Thymus (tissue), 11 donors: ENCODE data around the gene PCDHA8. TPM values are rescaled to one million over a fixed set of nuclear protein-coding genes. Genes with fewer than 3 reads are reported as not detected.
"Not testable (repeated sequence)": the region's sequence is repeated elsewhere in the genome, so short reads cannot be mapped to it uniquely, and the experiment has no call there.

Source experiments
- DNase-seq, 9 donors: peaks; one replicate each; pipeline ENCODE4 v3.0.0-alpha.2; 2013; ENCODE audit warnings: low spot score in 9 of 9, low read depth in 6 of 9, missing footprints in 1 of 9
- H3K27ac ChIP-seq, 2 donors: one replicate each; pipeline ENCODE4 v1.5.1; 2013; ENCODE audit warnings: control low read depth in 1 of 2, low read depth in 1 of 2, low read length in 1 of 2, mild to moderate bottlenecking in 1 of 2, moderate library complexity in 1 of 2
- H3K27me3 ChIP-seq, 2 donors: one replicate each; pipeline ENCODE4 v1.5.1; 2013; ENCODE audit warnings: low read length in 1 of 2; ENCODE audit not compliant: control insufficient read depth in 2 of 2, insufficient read depth in 1 of 2
- H3K36me3 ChIP-seq, 2 donors: one replicate each; pipeline ENCODE4 v1.5.1; 2013; ENCODE audit warnings: low read length in 1 of 2, mild to moderate bottlenecking in 1 of 2, moderate library complexity in 1 of 2; ENCODE audit not compliant: control insufficient read depth in 2 of 2, insufficient read depth in 2 of 2
- H3K4me1 ChIP-seq, 2 donors: one replicate each; pipeline ENCODE4 v1.5.1; 2013; ENCODE audit warnings: low read length in 2 of 2; ENCODE audit not compliant: control insufficient read depth in 2 of 2, insufficient read depth in 2 of 2
- H3K4me3 ChIP-seq, 2 donors: one replicate each; pipeline ENCODE4 v1.5.1; 2013; ENCODE audit warnings: low read length in 2 of 2, control low read depth in 1 of 2, mild to moderate bottlenecking in 1 of 2
- H3K9me3 ChIP-seq, 2 donors: one replicate each; pipeline ENCODE4 v1.5.1; 2013; ENCODE audit warnings: low read length in 1 of 2, mild to moderate bottlenecking in 1 of 2; ENCODE audit not compliant: control insufficient read depth in 2 of 2, insufficient read depth in 1 of 2
- WGBS: extraction: QIAGEN DNeasy Blood & Tissue Kit; methylation state at CpG from one replicate; pipeline ENCODE4 v1.1.7; 2013; 5-methylcytosine and 5-hydroxymethylcytosine counted together
- polyA plus RNA-seq: library from polyadenylated mRNA; stranded (reverse); fragments of 200-250 nt; gene quantifications from one replicate; pipeline ENCODE4 v1.2.3, GENCODE V29; 2013
- total RNA-seq: library from RNA; stranded (reverse); fragments of 120-200 nt; gene quantifications from one replicate; pipeline ENCODE4 v1.2.4, GENCODE V29; 2013
- donor health status: healthy.

Gene PCDHA8
- total and polyA plus RNA-seq, 2 donors: 0.02 TPM; not detected in 1

DNA sequence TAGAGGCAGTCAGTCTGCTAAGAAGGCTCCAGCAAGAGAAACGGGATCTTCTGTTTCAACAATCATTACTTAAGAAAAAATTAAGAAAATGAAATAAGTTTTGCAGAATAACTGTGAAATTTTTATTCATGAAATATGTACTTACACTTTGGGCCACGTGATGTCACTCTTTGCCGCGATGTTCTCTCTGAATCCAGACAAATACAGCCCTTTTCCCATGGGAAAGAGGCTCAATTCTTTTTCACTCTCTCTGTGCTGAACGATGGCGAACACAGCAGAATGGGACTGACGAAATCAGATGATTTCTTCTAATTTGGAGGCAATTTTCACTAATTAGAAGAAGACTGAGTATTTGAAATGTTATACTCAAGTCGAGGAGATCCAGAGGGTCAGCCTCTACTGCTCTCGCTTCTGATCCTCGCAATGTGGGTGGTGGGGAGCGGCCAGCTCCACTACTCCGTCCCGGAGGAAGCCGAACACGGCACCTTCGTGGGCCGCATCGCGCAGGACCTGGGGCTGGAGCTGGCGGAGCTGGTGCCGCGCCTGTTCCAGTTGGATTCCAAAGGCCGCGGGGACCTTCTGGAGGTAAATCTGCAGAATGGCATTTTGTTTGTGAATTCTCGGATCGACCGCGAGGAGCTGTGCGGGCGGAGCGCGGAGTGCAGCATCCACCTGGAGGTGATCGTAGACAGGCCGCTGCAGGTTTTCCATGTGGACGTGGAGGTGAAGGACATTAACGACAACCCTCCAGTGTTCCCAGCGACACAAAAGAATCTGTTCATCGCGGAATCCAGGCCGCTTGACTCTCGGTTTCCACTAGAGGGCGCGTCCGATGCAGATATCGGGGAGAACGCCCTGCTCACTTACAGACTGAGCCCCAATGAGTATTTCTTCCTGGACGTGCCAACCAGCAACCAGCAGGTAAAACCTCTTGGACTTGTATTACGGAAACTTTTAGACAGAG lies 7.4 kb downstream of the PCDHA8 start, which contains the start of gene PCDHA9:
Gene PCDHA9, plus strand, starts transcription at position 244 of the 964 bp plus-strand sequence. Its CDS starts 114 bp downstream, at position 358.
- peaks cover 3 to 19% of the 10 kb centered on the region in 2 donors for H3K9me3 ChIP-seq
- not testable (repeated sequence) for H3K36me3 ChIP-seq, H3K4me3 ChIP-seq, H3K4me1 ChIP-seq, H3K27me3 ChIP-seq, DNase-seq, H3K27ac ChIP-seq
- WGBS: 29% methylated on average over 46 of the region's 48 CpGs

DNA sequence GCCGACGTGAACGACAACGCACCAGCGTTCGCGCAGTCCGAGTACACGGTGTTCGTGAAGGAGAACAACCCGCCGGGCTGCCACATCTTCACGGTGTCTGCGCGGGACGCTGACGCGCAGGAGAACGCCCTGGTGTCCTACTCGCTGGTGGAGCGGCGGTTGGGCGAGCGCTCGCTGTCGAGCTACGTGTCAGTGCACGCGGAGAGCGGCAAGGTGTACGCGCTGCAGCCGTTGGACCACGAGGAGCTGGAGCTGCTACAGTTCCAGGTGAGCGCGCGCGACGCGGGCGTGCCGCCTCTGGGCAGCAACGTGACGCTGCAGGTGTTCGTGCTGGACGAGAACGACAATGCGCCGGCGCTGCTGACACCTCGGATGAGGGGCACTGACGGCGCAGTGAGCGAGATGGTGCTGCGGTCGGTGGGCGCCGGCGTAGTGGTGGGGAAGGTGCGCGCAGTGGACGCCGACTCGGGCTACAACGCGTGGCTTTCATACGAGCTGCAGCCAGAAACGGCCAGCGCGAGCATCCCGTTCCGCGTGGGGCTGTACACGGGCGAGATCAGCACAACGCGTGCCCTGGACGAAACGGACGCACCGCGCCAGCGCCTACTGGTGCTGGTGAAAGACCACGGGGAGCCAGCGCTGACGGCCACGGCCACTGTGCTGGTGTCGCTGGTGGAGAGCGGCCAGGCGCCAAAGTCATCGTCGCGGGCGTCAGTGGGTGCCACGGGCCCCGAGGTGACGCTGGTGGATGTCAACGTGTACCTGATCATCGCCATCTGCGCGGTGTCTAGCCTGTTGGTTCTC lies 9.0 kb downstream of the PCDHA8 start:
- H3K36me3 ChIP-seq, H3K27me3 ChIP-seq, H3K4me1 ChIP-seq, H3K27ac ChIP-seq, DNase-seq, H3K4me3 ChIP-seq: not testable (repeated sequence)
- WGBS: 60% methylated on average over 101 of the region's 101 CpGs
- H3K9me3 ChIP-seq: peaks cover 3 to 18% of the 10 kb centered on the region in 2 donors

DNA sequence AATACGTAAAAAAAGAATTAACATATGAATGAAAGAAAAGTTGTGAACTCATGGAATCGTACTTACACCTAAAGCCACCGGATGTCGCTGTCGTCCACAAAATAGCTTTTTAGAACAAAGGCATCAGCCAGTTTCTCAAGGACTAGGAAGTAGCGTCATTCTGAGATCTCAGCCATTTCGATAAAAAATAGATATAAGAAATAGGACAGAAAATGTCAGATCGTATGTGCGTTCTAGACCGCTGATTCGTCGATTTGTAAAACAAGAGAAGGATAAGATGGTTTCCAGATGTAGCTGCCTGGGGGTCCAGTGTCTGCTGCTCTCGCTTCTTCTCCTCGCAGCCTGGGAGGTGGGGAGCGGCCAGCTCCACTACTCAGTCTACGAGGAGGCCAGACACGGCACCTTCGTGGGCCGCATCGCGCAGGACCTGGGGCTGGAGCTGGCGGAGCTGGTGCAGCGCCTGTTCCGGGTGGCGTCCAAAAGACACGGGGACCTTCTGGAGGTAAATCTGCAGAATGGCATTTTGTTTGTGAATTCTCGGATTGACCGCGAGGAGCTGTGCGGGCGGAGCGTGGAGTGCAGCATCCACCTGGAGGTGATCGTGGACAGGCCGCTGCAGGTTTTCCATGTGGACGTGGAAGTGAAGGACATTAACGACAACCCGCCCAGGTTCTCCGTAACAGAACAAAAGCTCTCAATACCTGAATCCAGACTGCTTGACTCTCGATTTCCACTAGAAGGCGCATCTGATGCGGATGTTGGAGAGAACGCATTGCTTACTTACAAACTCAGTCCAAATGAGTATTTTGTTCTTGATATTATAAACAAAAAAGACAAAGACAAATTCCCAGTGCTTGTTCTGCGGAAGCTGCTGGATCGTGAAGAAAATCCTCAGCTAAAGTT lies 15.0 kb downstream of the PCDHA8 start, which contains the start of gene PCDHA10:
Gene PCDHA10, plus strand, starts transcription at position 126 of the 903 bp plus-strand sequence. Its CDS starts 152 bp downstream, at position 278.
- Histone ChIP-seq H3K4me1 (no peaks in the 10 kb centered on the region), H3K36me3 (no peaks in the 10 kb centered on the region), H3K27ac (no peak within 1 kb of the TSS), H3K4me3 (no peak within 1 kb of the TSS), H3K9me3 (peaks cover 0 to 17% of the 10 kb centered on the region in 2 donors), H3K27me3 (peaks cover 0 to 2% of the 10 kb centered on the region in 2 donors)
- 36% methylated on average over 44 of the region's 44 CpGs for WGBS
- no peak for DNase-seq

DNA sequence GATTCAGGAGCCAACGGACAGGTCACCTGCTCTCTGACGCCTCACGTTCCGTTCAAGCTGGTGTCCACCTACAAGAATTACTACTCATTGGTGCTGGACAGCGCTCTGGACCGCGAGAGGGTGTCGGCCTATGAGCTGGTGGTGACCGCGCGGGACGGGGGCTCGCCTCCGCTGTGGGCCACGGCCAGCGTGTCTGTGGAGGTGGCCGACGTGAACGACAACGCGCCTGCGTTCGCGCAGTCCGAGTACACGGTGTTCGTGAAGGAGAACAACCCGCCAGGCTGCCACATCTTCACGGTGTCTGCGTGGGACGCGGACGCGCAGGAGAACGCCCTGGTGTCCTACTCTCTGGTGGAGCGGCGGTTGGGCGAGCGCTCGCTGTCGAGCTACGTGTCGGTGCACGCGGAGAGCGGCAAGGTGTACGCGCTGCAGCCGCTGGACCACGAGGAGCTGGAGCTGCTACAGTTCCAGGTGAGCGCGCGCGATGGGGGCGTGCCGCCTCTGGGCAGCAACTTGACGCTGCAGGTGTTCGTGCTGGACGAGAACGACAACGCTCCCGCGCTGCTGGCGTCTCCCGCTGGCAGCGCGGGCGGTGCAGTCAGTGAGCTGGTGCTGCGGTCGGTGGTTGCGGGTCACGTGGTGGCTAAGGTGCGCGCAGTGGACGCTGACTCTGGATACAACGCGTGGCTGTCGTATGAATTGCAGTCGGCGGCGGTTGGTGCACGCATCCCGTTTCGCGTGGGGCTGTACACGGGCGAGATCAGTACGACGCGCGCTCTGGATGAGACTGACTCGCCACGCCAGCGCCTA lies 16.4 kb downstream of the PCDHA8 start:
- H3K4me3 ChIP-seq: no peak overlapping the region
- H3K27me3 ChIP-seq: peaks cover 0 to 2% of the 10 kb centered on the region in 2 donors
- H3K9me3 ChIP-seq: peaks cover under 1 to 25% of the 10 kb centered on the region in 2 donors
- H3K27ac ChIP-seq: no peak overlapping the region
- 68% methylated on average over 94 of the region's 94 CpGs for WGBS
- H3K4me1 ChIP-seq: no peaks in the 10 kb centered on the region
- no peak for DNase-seq
- H3K36me3 ChIP-seq: no peaks in the 10 kb centered on the region

DNA sequence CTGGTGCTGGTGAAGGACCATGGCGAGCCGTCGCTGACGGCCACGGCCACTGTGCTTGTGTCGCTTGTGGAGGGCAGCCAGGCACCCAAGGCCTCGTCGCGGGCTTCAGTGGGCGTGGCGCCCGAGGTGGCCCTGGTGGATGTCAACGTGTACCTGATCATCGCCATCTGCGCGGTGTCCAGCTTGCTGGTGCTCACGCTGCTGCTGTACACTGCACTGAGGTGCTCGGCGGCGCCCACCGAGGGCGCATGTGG lies 16.9 kb downstream of the PCDHA8 start:
- no peak overlapping the region for H3K27ac ChIP-seq
- no peak for DNase-seq
- WGBS: 63% methylated on average over 22 of the region's 22 CpGs
- peaks cover 3 to 30% of the 10 kb centered on the region in 2 donors for H3K9me3 ChIP-seq
- no peaks in the 10 kb centered on the region for H3K36me3 ChIP-seq
- H3K4me3 ChIP-seq: no peak overlapping the region
- peaks cover 0 to 4% of the 10 kb centered on the region in 2 donors for H3K27me3 ChIP-seq
- H3K4me1 ChIP-seq: no peaks in the 10 kb centered on the region

DNA sequence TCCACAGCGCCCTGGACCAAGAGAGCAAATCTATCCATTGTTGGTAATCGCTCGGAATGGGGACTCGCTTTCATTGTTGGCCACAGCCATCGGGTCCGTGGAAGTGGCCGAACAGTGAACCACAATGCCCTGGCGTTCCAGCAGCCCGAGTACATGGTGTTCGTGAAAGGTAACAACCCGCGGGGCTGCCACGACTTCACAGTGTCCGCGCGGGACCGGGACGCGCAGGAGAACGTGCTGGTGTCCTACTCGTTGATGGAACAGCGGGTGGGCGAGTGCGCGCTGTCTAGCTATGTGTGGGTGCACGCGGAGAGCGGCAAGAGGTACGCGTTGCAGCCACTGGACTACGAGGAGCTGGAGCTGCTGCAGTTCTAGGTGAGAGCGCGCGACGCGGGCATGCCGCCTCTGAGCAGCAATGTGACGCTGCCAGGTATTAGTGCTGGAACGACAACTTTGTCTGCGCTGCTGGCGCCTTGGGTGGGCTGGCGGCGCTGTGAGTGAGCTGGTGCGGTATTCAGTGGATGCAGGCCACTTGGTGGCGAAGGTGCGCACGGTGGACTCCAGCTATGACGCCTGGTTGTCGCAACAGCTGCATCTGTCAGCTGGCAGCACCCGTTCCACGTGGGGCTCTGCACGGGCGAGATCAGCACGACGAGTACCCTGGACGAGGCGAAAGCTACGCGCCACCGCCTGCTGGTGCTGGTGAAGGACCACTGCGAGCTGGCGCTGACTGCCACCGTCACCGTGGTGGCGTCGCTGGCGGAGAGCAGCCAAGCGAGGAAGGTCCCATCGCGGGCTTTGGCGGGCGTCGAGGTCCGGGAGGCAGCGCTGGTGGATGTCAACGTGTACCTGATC lies 21.7 kb downstream of the PCDHA8 start:
- no peak for DNase-seq
- WGBS: 59% methylated on average over 76 of the region's 76 CpGs
- Histone ChIP-seq H3K4me3 (no peak overlapping the region), H3K9me3 (peaks cover 4 to 27% of the 10 kb centered on the region in 2 donors), H3K27me3 (peaks cover 0 to 2% of the 10 kb centered on the region in 2 donors), H3K27ac (no peak overlapping the region), H3K4me1 (no peaks in the 10 kb centered on the region), H3K36me3 (no peaks in the 10 kb centered on the region)

DNA sequence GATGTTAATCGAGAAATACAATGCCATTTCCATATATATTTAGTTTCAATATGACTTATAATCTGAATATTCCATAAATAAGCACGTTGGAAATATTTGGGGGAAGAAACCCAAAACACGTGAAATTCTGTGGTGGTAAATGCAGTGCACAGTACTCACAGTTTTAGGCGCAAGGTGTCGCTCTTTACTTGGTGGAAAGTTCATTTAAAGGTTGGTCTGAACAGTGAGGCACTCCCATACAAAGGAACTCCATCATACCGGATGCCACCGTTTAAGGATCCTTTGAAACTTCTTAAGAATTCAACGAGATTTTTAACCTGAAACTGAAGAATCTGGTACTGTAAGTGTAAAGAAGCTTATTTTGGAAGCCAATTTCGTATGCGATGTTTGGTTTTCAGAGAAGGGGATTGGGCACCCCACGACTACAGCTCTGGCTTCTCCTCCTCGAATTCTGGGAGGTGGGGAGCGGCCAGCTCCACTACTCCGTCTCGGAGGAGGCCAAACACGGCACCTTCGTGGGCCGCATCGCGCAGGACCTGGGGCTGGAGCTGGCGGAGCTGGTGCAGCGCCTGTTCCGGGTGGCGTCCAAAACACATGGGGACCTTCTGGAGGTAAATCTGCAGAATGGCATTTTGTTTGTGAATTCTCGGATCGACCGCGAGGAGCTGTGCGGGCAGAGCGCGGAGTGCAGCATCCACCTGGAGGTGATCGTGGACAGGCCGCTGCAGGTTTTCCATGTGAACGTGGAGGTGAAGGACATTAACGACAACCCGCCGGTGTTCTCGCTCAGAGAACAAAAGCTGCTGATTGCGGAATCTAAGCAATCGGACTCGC lies 28.0 kb downstream of the PCDHA8 start, which contains the start of gene PCDHA11:
Gene PCDHA11, plus strand, starts transcription at position 237 of the 834 bp plus-strand sequence. Its CDS starts 147 bp downstream, at position 384.
- Histone ChIP-seq H3K9me3 (peaks cover 7 to 23% of the 10 kb centered on the region in 2 donors), H3K4me1 (no peaks in the 10 kb centered on the region), H3K4me3 (no peak within 1 kb of the TSS), H3K27ac (no peak within 1 kb of the TSS), H3K36me3 (no peaks in the 10 kb centered on the region), H3K27me3 (peaks cover 0 to 7% of the 10 kb centered on the region in 2 donors)
- no peak for DNase-seq
- WGBS: 21% methylated on average over 41 of the region's 41 CpGs
